ENCODE data around the gene GLTP. TPM values are rescaled to one million over a fixed set of nuclear protein-coding genes. Genes with fewer than 3 reads are reported as not detected.

Gene GLTP
- total and polyA plus RNA-seq, 2 of the 13 experiments (the other 11 are each of a cell fraction or from before 2014, with no cell fraction given), result 10.7 to 12.9 TPM

DNA sequence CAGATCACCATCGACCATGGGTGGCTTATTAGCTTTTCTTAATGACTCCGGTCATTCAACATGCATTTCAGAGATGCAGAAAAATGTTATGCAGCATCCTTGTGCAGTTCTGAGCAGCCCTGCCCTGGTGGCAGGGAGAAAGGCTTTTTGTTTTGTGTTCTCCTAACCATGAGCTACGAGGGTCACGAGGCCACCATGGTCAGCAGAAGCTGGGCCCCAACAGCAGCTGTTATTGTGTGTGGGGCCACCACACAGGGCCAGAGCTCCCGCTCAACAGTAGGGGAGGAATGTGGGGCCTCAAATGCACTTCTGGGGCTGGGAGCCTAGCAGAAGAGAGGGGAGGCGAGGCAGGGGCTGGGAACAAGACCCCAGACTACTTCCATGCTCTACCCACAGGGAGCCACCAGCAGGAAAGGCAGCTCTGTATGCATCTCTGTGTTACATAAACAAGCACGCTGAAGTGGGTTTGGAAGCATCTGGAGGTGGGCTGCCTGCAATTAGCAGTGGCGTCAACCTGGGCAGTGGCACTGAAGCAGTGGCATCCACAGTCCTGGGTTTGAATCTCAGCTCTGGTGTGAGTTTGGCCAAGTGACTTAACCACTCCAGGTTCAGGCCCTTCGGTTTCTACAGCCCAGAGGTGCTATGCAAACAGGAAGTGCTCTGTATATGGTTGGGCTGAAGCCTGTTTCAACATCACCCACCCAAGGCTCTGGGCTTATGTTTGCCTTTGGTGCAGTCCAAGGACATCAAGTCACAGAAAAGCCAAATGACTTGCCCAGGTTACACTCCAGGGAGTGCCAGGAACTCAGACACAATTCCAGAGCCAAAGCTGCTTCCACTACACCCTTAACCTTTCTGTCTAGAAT is 16.3 kb downstream of the GLTP start (continued):
- TF ChIP-seq, protein P1, sequence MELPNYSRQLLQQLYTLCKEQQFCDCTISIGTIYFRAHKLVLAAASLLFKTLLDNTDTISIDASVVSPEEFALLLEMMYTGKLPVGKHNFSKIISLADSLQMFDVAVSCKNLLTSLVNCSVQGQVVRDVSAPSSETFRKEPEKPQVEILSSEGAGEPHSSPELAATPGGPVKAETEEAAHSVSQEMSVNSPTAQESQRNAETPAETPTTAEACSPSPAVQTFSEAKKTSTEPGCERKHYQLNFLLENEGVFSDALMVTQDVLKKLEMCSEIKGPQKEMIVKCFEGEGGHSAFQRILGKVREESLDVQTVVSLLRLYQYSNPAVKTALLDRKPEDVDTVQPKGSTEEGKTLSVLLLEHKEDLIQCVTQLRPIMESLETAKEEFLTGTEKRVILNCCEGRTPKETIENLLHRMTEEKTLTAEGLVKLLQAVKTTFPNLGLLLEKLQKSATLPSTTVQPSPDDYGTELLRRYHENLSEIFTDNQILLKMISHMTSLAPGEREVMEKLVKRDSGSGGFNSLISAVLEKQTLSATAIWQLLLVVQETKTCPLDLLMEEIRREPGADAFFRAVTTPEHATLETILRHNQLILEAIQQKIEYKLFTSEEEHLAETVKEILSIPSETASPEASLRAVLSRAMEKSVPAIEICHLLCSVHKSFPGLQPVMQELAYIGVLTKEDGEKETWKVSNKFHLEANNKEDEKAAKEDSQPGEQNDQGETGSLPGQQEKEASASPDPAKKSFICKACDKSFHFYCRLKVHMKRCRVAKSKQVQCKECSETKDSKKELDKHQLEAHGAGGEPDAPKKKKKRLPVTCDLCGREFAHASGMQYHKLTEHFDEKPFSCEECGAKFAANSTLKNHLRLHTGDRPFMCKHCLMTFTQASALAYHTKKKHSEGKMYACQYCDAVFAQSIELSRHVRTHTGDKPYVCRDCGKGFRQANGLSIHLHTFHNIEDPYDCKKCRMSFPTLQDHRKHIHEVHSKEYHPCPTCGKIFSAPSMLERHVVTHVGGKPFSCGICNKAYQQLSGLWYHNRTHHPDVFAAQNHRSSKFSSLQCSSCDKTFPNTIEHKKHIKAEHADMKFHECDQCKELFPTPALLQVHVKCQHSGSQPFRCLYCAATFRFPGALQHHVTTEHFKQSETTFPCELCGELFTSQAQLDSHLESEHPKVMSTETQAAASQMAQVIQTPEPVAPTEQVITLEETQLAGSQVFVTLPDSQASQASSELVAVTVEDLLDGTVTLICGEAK (IDR thresholded peaks at IDR 0.05), result no peak
- TF ChIP-seq, protein P1 (CRISPR knock-in tag; IDR thresholded peaks at IDR 0.05), result no peak
- TF ChIP-seq, protein P2, sequence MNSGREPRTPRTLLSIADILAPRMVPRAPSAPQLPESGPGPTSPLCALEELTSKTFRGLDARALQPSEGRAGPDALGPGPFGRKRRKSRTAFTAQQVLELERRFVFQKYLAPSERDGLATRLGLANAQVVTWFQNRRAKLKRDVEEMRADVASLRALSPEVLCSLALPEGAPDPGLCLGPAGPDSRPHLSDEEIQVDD (CRISPR knock-in tag; IDR thresholded peaks at IDR 0.05; ENCODE audit: borderline replicate concordance), result no peak
- TF ChIP-seq ZBTB7B (CRISPR knock-in tag; IDR thresholded peaks at IDR 0.05) (peak; percentile 82), ZMYM4 (CRISPR knock-in tag; IDR thresholded peaks at IDR 0.05) (peak; percentile 80), SIX1 (CRISPR knock-in tag; IDR thresholded peaks at IDR 0.05; ENCODE audit: borderline replicate concordance) (peak; percentile 59; the same call in 1 of the 2 replicates), REXO4 (CRISPR knock-in tag; IDR thresholded peaks at IDR 0.05; ENCODE audit: borderline replicate concordance) (no peak), NR2F1 (CRISPR knock-in tag; IDR thresholded peaks at IDR 0.05) (peak; percentile 60 to 64; a peak in 2 of 4 replicates), KDM4B (CRISPR knock-in tag; IDR thresholded peaks at IDR 0.05) (peak; percentile 70; the same call in 1 of the 2 replicates), SRY (CRISPR knock-in tag; IDR thresholded peaks at IDR 0.05) (0 out of 2 replicates have a peak, but pooled peaks have one; percentile 30), ZNF747 (CRISPR knock-in tag; IDR thresholded peaks at IDR 0.05; ENCODE audit: borderline replicate concordance) (no peak), FOXA1 (IDR thresholded peaks at IDR 0.05) (no peak), FOXA1 (CRISPR knock-in tag; IDR thresholded peaks at IDR 0.05) (peak; percentile 94), ZNF441 (CRISPR knock-in tag; IDR thresholded peaks at IDR 0.05; ENCODE audit: borderline replicate concordance) (0 out of 2 replicates have a peak, but pooled peaks have one; percentile 34), PTBP1 (IDR thresholded peaks at IDR 0.05; ENCODE audit: low read depth, low read length, poor library complexity, severe bottlenecking) (no peak)
- TF ChIP-seq, protein P3, sequence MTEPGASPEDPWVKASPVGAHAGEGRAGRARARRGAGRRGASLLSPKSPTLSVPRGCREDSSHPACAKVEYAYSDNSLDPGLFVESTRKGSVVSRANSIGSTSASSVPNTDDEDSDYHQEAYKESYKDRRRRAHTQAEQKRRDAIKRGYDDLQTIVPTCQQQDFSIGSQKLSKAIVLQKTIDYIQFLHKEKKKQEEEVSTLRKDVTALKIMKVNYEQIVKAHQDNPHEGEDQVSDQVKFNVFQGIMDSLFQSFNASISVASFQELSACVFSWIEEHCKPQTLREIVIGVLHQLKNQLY (CRISPR knock-in tag; IDR thresholded peaks at IDR 0.05), result no peak; the same call in 1 of the 2 replicates
- TF ChIP-seq, protein P4, sequence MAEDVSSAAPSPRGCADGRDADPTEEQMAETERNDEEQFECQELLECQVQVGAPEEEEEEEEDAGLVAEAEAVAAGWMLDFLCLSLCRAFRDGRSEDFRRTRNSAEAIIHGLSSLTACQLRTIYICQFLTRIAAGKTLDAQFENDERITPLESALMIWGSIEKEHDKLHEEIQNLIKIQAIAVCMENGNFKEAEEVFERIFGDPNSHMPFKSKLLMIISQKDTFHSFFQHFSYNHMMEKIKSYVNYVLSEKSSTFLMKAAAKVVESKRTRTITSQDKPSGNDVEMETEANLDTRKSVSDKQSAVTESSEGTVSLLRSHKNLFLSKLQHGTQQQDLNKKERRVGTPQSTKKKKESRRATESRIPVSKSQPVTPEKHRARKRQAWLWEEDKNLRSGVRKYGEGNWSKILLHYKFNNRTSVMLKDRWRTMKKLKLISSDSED (CRISPR knock-in tag; IDR thresholded peaks at IDR 0.05), result no peak
